IMR-90 (cell line): Measurements from ENCODE around the gene OR2C3.

Source experiments
- BHLHE40 ChIP-seq: fragments of 150-350 bp; IDR thresholded peaks from 2 replicates; pipeline ENCODE4 v1.6.1; 2016; ENCODE audit warnings: mild to moderate bottlenecking, low read depth, low read length
- CHD1 ChIP-seq: IDR thresholded peaks from 2 replicates; pipeline ENCODE4 v1.6.1; 2012; ENCODE audit warnings: low read depth, low read length, improper control_type of control experiment
- CTCF ChIP-seq: conservative IDR thresholded peaks from 2 replicates; pipeline ENCODE4 v1.5.1; 2012; ENCODE audit warnings: mild to moderate bottlenecking, low read depth, low read length, improper control_type of control experiment
- FOS ChIP-seq: fragments of 150-350 bp; IDR thresholded peaks from 2 replicates; pipeline ENCODE4 v1.6.1; 2016; ENCODE audit warnings: low read depth, low read length
- MXI1 ChIP-seq: IDR thresholded peaks from 2 replicates; pipeline ENCODE4 v1.6.1; 2012; ENCODE audit warnings: low read depth, mild to moderate bottlenecking, low read length, moderate library complexity, borderline replicate concordance
- POLR2A ChIP-seq: IDR thresholded peaks from 2 replicates; pipeline ENCODE4 v1.6.1; 2012; ENCODE audit warnings: mild to moderate bottlenecking, low read depth, low read length
- USF2 ChIP-seq: fragments of 150-350 bp; IDR thresholded peaks from 2 replicates; pipeline ENCODE4 v1.6.1; 2017; ENCODE audit warnings: mild to moderate bottlenecking, antibody characterized with exemption, low read length, low read depth

- TF ChIP-seq CTCF (no peak), POLR2A (no peak), USF2 (no peak), BHLHE40 (no peak), MXI1 (no peak), CHD1 (no peak), FOS (no peak)
These were observed 2.3 kb upstream of the OR2C3 start for GRCh38 chr1:247538561-247538960.
